ENCODE results near the gene AMELX.

The AMELX gene

DNA sequence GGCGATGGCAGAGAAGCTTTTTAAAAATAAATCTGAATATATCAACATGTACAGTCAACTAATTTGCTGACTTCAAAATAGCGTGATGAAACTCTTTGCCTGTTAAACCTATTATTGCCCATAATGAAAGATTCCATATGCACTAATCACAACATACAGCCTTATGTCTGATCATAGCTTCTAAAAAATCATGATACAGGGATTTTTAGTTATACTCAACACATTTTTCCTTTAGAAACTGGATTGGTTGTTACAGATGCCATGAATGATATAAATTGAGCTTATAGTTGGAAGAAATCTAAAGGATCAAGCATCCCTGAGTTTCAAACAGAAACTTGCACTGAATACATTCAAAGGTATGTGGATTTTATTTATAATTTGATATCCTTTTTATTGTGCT lies at the start of gene AMELX:
AMELX (plus strand) TSS at position 301 of the 400 bp plus-strand sequence. CDS start 1,376 bp downstream, outside the sequence.
- no peak for DNase-seq (ENCODE audit: low spot score)

GRCh38 chrX:11244636-11245035 lies 48.6 kb upstream of the AMELX start:
- no peak for DNase-seq (ENCODE audit: low spot score)

DNA sequence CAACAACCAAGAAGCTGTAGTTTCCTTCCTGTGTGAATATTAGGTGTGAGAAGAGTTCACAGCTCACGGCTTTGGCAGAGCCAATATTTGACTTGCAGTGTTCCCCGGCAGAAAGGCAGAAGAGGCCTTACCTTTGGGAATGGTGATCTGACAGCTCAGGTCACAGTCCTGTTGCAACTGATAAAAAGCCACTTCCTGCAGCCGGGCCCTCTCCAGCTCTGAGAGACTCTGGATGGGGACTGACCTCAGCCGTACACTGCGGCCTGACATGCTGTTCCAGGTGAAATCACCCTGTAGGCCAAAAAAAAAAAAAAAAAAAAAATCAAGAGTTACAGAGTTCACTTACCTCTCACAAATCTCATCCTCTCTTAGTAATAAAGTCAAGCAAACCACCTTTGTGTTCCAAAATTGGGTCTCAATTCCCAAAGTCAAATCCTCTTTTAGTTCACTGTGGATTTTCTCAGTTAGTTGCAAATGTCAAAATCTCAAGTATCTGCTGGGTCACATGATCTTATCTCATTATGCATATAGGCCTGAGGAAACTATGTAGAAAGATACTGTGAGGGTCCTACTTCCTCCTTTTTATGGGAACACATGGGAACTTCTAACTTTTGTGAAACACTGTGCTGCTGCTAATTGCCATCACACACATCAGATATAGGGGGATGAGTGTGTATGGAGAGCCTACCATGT lies 38.6 kb upstream of the AMELX start:
- DNase-seq (ENCODE audit: low spot score): no peak

DNA sequence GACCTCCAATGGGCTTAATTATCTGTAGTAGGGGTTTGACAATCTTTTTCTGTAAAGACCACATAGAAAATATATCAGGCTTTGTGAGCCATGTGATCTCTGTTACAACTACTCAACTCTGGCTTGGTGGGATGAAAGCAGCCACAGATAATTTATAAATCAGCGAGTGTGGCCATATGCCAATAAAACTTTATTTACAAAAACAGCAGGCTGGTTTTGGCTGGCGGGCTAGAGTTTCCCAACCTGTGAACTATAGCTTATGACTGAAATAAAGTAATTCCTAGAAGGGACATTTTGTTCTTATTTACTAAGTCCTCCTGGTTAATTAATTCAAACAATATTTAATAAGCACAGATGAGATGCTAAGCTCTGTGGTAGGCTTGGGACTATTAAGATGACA lies 35.9 kb upstream of the AMELX start:
- DNase-seq (ENCODE audit: low spot score): no peak

- DNase-seq (ENCODE audit: low spot score): no peak
Observed at GRCh38 chrX:11257711-11258110, 35.5 kb upstream of the AMELX start.

- DNase-seq (ENCODE audit: low spot score): no peak
Observed at GRCh38 chrX:11259437-11259836, 33.8 kb upstream of the AMELX start.

DNA sequence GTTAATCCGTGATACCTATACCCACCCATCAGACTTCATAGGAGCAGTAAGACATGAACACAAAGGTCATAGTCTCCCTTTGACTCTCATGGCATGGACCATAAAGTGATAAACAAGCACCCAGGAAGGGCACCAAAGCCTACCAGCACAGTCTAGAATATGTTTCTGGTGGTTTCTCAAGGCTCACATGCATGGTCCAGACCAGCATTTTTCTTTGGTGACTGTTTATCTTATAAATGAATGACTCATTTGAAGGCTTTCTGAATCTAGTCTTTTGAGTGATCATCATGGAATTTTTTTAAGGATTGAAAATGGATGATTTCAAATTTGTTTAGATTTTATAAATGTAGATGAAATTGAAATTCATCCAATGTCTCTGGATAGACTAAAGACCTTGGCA lies 32.0 kb upstream of the AMELX start:
- no peak for DNase-seq (ENCODE audit: low spot score)

DNA sequence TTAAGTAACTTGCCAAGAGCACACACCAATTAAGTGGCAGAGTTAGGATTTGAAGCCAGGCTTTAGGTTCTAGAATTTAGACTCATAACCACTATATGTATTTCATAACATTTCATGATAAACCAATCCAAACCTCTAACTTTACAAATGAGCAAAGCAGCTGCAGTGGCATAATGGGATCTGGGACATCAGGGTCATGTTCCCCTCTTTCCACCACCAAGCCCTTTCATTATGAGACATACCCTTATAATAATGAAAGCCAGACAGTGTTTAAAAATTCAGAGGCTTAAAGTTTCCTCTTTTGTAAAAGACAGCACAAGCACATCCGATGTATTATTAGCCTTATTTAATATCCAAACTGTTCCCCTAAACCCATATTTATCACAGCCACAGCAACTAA lies 28.3 kb upstream of the AMELX start:
- DNase-seq (ENCODE audit: low spot score): no peak

DNA sequence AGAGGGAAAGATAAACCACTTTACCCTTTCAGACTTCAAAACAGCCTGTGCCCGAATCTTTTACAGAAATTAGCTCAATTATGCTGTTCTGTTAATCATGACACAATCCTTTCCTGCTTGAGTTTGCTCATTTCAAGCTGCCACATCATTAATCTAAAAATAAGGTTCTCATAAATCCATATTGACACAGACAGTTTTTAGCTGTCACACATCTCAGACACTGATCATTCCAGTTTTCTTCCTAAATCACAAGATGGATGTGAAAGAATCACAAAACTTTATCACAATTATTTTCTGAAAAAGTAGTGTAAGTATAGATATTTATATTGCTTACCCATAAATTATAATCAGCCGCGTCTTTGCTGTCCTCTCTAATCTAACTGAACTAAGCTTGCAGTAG lies 27.9 kb upstream of the AMELX start:
- no peak for DNase-seq (ENCODE audit: low spot score)

GRCh38 chrX:11266573-11267003 lies 26.6 kb upstream of the AMELX start:
- DNase-seq (ENCODE audit: low spot score): no peak

DNA sequence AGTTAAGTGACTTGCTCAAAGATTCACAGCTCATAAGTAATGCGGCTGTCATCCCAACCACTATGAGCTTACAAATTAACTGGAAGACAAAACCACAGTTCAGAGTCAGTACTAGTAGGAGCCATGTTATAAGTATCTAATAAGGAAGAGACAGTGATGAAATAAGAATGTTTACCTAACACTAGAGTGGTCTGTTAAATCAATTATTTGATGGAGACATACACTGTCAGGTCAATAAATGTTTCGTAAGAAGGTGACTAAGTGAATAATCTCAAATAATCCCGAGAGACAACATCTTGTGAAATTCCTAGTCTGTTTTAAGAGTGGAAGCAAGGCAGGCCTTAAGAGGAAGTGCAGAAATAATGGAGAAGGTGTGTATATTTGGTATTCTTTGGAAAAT lies 25.8 kb upstream of the AMELX start:
- DNase-seq (ENCODE audit: low spot score): no peak

DNA sequence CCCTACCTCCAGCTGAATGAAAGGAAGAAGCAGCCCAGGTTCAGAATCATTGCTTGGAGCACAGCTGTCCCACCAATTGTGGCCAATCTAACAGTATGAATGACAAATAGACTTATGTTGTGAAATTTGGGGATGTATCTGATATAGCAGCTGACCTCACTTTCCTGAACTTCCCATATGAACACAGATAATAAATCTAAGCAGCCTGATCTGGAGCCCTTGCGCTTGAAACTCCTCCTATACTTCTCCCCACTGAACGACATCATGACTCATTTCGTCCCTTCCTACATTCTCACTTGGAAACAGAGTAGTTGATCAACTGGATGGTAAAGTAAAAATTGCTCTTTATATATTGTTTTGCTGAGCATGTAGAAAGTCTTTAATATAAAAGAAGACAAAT lies 24.2 kb upstream of the AMELX start:
- no peak for DNase-seq (ENCODE audit: low spot score)

- no peak for DNase-seq (ENCODE audit: low spot score)
Observed at GRCh38 chrX:11269996-11270395, 23.2 kb upstream of the AMELX start.

DNA sequence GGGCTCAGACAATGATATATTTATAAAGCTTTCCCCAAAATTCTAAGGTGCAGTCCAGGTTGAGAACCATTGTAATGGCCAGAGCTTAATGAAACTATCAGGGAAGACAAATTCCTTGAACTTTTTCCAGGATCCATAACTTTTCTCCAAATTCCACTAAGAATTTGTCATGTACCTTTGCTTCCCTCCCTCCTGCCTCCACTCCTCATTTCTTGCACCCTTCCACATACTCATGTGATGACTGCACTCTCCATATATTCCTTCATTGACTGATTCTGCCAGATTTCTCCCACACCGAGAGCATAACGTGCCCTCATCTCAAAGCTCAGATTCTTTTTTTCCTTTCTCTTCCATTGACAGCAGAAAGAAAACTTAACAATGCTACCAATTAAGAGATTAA lies 20.9 kb upstream of the AMELX start:
- DNase-seq (ENCODE audit: low spot score): no peak

- DNase-seq (ENCODE audit: low spot score): no peak
Observed at GRCh38 chrX:11272863-11273262, 20.4 kb upstream of the AMELX start.

GRCh38 chrX:11273544-11273943 lies 19.7 kb upstream of the AMELX start:
- no peak for DNase-seq (ENCODE audit: low spot score)

- no peak for DNase-seq (ENCODE audit: low spot score)
Observed at GRCh38 chrX:11282043-11282442, 11.2 kb upstream of the AMELX start.

DNA sequence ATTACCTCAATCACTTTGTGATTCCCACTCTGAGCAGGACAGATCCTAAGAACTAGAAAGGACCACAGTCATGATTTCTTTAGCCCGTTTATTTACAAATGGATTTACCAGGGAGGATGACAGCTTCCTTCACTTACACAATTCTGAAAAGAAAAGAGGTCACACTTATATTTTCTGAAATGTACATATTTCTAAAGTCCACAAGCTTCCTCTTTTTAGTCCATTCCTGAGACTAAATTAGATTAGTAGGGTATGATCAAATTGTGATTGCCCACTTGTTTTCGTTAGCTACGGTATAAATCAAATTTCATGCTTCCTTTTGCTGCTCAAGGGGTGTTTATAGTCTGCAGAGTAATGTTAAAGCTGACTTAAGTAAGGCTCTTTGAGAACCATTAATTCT lies 7.6 kb upstream of the AMELX start:
- DNase-seq (ENCODE audit: low spot score): no peak

DNA sequence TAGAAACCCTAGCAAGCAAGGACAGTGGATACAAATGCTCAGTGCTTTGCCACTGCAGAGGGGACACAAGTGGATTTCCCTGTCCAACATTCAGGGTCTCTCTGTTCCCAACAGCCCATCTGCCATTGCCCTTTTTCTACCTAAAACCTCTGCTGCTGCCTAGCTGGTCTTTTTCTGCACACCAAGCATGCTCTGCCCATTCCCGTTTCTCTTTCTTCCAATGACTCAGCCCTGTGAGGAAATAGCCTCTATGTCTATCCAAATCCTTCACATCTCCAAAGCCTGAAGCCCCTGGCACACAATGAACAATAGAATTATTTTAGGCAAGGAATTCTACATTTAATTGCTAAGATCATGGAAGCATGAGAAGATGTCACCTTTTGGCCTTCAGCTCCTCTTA lies 5.7 kb upstream of the AMELX start:
- no peak for DNase-seq (ENCODE audit: low spot score)

GRCh38 chrX:11290416-11291102 lies 2.7 kb upstream of the AMELX start:
- DNase-seq (ENCODE audit: low spot score): no peak

GRCh38 chrX:11296051-11296450 lies 2.8 kb downstream of the AMELX start:
- no peak for DNase-seq (ENCODE audit: low spot score)

- no peak for DNase-seq (ENCODE audit: low spot score)
Observed at GRCh38 chrX:11298600-11298999, 5.4 kb downstream of the AMELX start.

GRCh38 chrX:11304829-11305228 lies 11.6 kb downstream of the AMELX start:
- no peak for DNase-seq (ENCODE audit: low spot score)

DNA sequence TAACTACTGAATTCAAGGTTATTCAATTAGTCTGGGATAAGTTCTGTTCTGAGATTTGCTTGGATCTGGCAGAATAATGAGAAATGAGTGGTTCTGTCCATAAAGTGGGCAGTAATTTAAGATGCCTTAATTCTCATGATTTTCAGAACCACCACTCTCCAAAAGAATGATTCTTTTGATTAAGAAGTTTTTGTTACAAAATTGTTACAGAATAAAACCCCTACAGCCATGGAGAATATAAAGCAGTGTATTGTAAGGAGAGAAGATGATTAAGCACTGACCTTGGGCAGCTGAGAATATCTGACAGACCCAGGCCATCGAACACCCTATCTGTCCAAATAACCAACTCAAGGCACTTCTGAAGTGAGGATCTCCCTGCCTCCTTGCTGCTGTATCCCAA lies 12.4 kb downstream of the AMELX start:
- no peak for DNase-seq (ENCODE audit: low spot score)
